Measurements from ENCODE around the gene ADGRE3. TPM values are rescaled to one million over a fixed set of nuclear protein-coding genes. Genes with fewer than 3 reads are reported as not detected.

Gene ADGRE3
- total and polyA plus RNA-seq, 2 of the 4 experiments (the other 2 are of a cell fraction): not detected

DNA sequence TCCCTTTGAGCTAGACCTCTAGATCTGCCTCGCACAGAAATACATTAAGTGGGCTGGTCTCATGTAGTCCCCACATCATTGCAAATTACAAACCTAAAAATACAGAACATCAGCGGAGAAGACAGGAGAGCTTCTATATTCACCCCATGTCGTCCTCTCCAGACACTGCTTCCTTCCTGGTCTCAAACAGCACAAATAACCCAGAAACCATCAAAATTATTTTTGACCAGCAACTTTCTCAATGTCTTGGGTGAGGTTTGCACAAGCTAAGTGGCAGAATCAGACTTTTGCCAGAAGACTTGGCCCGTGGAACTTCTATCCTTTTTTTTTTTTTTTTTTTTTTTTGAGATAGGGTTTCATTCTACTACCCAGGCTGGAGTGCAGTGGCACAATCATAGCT is 63.6 kb downstream of the ADGRE3 start:
- Histone ChIP-seq H2BK5ac (ENCODE audit: low read depth, low read length, poor library complexity, severe bottlenecking) (no peak overlapping the region), H3K27ac (ENCODE audit: insufficient read depth, low read length) (no peak overlapping the region), H3K9me3 (ENCODE audit: control insufficient read depth, insufficient read depth, low read length) (0 out of 2 replicates have a peak, but pooled peaks cover 1% of the 10 kb centered on the region), H4K5ac (ENCODE audit: low read depth, low read length) (no peak overlapping the region), H3K18ac (ENCODE audit: low read depth, low read length) (no peak overlapping the region), H3K79me1 (ENCODE audit: low read depth in 1 of 2, low read length in 2 of 2) (no peaks in the 10 kb centered on the region), H3K36me3 (ENCODE audit: control insufficient read depth, insufficient read depth, low read length) (no peaks in the 10 kb centered on the region), H2AK9ac (replicated peaks; ENCODE audit: low read depth, low read length, poor library complexity) (no peak overlapping the region), H3K4ac (ENCODE audit: low read depth, low read length) (no peak overlapping the region), H3K27me3 (ENCODE audit: control insufficient read depth, insufficient read depth, low read length) (no peaks in the 10 kb centered on the region), H3K4me2 (ENCODE audit: low read depth, low read length) (no peak overlapping the region), H2AK5ac (ENCODE audit: low read depth, low read length) (no peak overlapping the region), H3K4me1 (ENCODE audit: control insufficient read depth, insufficient read depth, low read length) (no peaks in the 10 kb centered on the region), H3K56ac (ENCODE audit: extremely low read depth, insufficient read depth, low read length) (no peak overlapping the region), H2BK120ac (ENCODE audit: low read depth, low read length) (no peak overlapping the region), H3K23ac (ENCODE audit: low read depth, low read length) (no peak overlapping the region), H4K91ac (ENCODE audit: insufficient read depth, low read depth, low read length) (no peak overlapping the region), H3K4me3 (ENCODE audit: insufficient read depth, low read depth, low read length) (no peak overlapping the region), H4K20me1 (ENCODE audit: insufficient read depth, low read length) (no peaks in the 10 kb centered on the region), H4K8ac (ENCODE audit: low read depth in 2 of 2, low read length in 2 of 2) (no peak overlapping the region), H2BK15ac (ENCODE audit: low read depth, low read length) (no peak overlapping the region), H3K14ac (replicated peaks; ENCODE audit: low read depth, low read length) (no peak overlapping the region), H2AFZ (replicated peaks; ENCODE audit: low read length, poor library complexity) (no peak overlapping the region), H3K9me1 (ENCODE audit: insufficient read depth, low read length) (no peaks in the 10 kb centered on the region), H3K9ac (ENCODE audit: low read depth, low read length) (no peak overlapping the region), H2BK20ac (ENCODE audit: low read depth, low read length) (no peak overlapping the region)
- DNase-seq (no peak), ATAC-seq (ENCODE audit: low read depth) (no peak)
- intact Hi-C loops (cut with micrococcal nuclease): no loop called here
- TF ChIP-seq NFE2L2 (IDR thresholded peaks at IDR 0.05; ENCODE audit: low read depth, low read length): no peak
- no peak for TF ChIP-seq MAFK (IDR thresholded peaks at IDR 0.05; ENCODE audit: low read depth, low read length)
- TF ChIP-seq CHD1 (IDR thresholded peaks at IDR 0.05; ENCODE audit: low read depth, low read length): no peak
- in situ Hi-C loops (cut with MboI; ENCODE audit: low sequenced_read_pairs): no loop called here
- dilution Hi-C loops (cut with HindIII; ENCODE audit: low sequenced_read_pairs, unreplicated experiment): no loop called here
- WGBS, 2 experiments (ENCODE audit: extremely low coverage in 2 of 2, insufficient read length in 1 of 2): no CpG with 5 or more reads among the region's 4 CpGs
- ChIA-PET POLR2A (ENCODE audit: unreplicated experiment) (interaction anchor here (0.6 kb wide), 1 partner anchor 1470 kb away, joined by 10 read pairs; no protein-coding TSS in a partner anchor), CTCF (no interaction called here)
- no TSS peak for BruUV-seq (replicated peaks)
